ENCODE data around the gene DMRTC2.

DMRTC2 gene

GRCh38 chr19:41866284-41866683 is 21.4 kb downstream of the DMRTC2 start:
- TF ChIP-seq CTCF (IDR thresholded peaks at IDR 0.05; ENCODE audit: control insufficient read depth, insufficient read depth, low read depth, low read length, missing control alignments): no peak
- no peak overlapping the region for H3K4me3 ChIP-seq (ENCODE audit: control insufficient read depth, low read depth, low read length)
- no peak for DNase-seq (ENCODE audit: low read depth)

- TF ChIP-seq CTCF (IDR thresholded peaks at IDR 0.05; ENCODE audit: control insufficient read depth, insufficient read depth, low read depth, low read length, missing control alignments): no peak
- H3K4me3 ChIP-seq (ENCODE audit: control insufficient read depth, low read depth, low read length): no peak overlapping the region
- no peak for DNase-seq (ENCODE audit: low read depth)
These were observed 23.5 kb downstream of the DMRTC2 start for GRCh38 chr19:41868120-41868988.

- H3K4me3 ChIP-seq (ENCODE audit: control insufficient read depth, low read depth, low read length): no peak overlapping the region
- DNase-seq (ENCODE audit: low read depth): no peak
- no peak for TF ChIP-seq CTCF (IDR thresholded peaks at IDR 0.05; ENCODE audit: control insufficient read depth, insufficient read depth, low read depth, low read length, missing control alignments)
These were observed 24.1 kb downstream of the DMRTC2 start for GRCh38 chr19:41868989-41869300.

GRCh38 chr19:41869374-41869955 is 24.6 kb downstream of the DMRTC2 start:
- no peak overlapping the region for H3K4me3 ChIP-seq (ENCODE audit: control insufficient read depth, low read depth, low read length)
- DNase-seq (ENCODE audit: low read depth): no peak
- no peak for TF ChIP-seq CTCF (IDR thresholded peaks at IDR 0.05; ENCODE audit: control insufficient read depth, insufficient read depth, low read depth, low read length, missing control alignments)

GRCh38 chr19:41870401-41870873 is 25.6 kb downstream of the DMRTC2 start:
- DNase-seq (ENCODE audit: low read depth): no peak
- no peak overlapping the region for H3K4me3 ChIP-seq (ENCODE audit: control insufficient read depth, low read depth, low read length)
- TF ChIP-seq CTCF (IDR thresholded peaks at IDR 0.05; ENCODE audit: control insufficient read depth, insufficient read depth, low read depth, low read length, missing control alignments): no peak

- no peak for TF ChIP-seq CTCF (IDR thresholded peaks at IDR 0.05; ENCODE audit: control insufficient read depth, insufficient read depth, low read depth, low read length, missing control alignments)
- DNase-seq (ENCODE audit: low read depth): no peak
- no peak overlapping the region for H3K4me3 ChIP-seq (ENCODE audit: control insufficient read depth, low read depth, low read length)
These were observed 26.9 kb downstream of the DMRTC2 start for GRCh38 chr19:41871573-41872383.
